OCI-LY1 (cell line): ENCODE results near the gene KIFC3.
"Not testable (repeated sequence)": the region's sequence is repeated elsewhere in the genome, so short reads cannot be mapped to it uniquely, and the experiment has no call there.

Experiments used
- H2AFZ ChIP-seq: fragments of 200-600 bp; sonication (generic), shearing (Covaris generic); 2 replicates; pipeline ENCODE4 v1.6.0; 2014; ENCODE audit warnings: antibody characterized with exemption, mild to moderate bottlenecking, low read length
- H3F3A ChIP-seq: fragments of 200-600 bp; sonication (generic), shearing (Covaris generic); 2 replicates; pipeline ENCODE4 v1.6.0; 2014; ENCODE audit warnings: mild to moderate bottlenecking, antibody characterized with exemption, low read length, moderate library complexity; ENCODE audit not compliant: insufficient read depth
- H3K27ac ChIP-seq: fragments of 200-600 bp; sonication (generic); 2 replicates; pipeline ENCODE4 v1.5.1; 2014; ENCODE audit warnings: low read length, mixed run types, mild to moderate bottlenecking, low read depth; ENCODE audit not compliant: poor library complexity, severe bottlenecking
- H3K27me3 ChIP-seq: fragments of 200-600 bp; sonication (generic); 2 replicates; pipeline ENCODE4 v1.6.0; 2014; ENCODE audit warnings: antibody characterized with exemption, mild to moderate bottlenecking, low read length, moderate library complexity; ENCODE audit not compliant: insufficient read depth
- H3K36me3 ChIP-seq: fragments of 200-600 bp; sonication (generic); 2 replicates; pipeline ENCODE4 v1.6.1; 2014; ENCODE audit warnings: mild to moderate bottlenecking, antibody characterized with exemption, low read length, moderate library complexity, mixed read lengths; ENCODE audit not compliant: insufficient read depth
- H3K4me1 ChIP-seq: fragments of 200-600 bp; sonication (generic); 2 replicates; pipeline ENCODE4 v1.5.1; 2014; ENCODE audit warnings: mild to moderate bottlenecking, low read length, moderate library complexity; ENCODE audit not compliant: insufficient read depth, severe bottlenecking
- H3K4me2 ChIP-seq: fragments of 200-600 bp; sonication (generic), shearing (Covaris generic); 2 replicates; pipeline ENCODE4 v1.6.1; 2014; ENCODE audit warnings: low read length
- H3K4me3 ChIP-seq: fragments of 200-600 bp; sonication (generic); 2 replicates; pipeline ENCODE4 v1.5.1; 2014; ENCODE audit warnings: low read length, low read depth, mild to moderate bottlenecking, mixed read lengths; ENCODE audit not compliant: poor library complexity, severe bottlenecking
- H3K79me2 ChIP-seq: fragments of 200-600 bp; shearing (Covaris generic); 2 replicates; pipeline ENCODE4 v1.6.1; 2016; ENCODE audit warnings: mixed run types, low read length, mixed read lengths; ENCODE audit not compliant: insufficient read depth
- H3K9ac ChIP-seq: fragments of 200-600 bp; sonication (generic), shearing (Covaris generic); 2 replicates; pipeline ENCODE4 v1.6.1; 2014; ENCODE audit warnings: mild to moderate bottlenecking, low read length, mixed read lengths
- H3K9me2 ChIP-seq: fragments of 200-600 bp; sonication (generic), shearing (Covaris generic); 2 replicates; pipeline ENCODE4 v1.6.1; 2014; ENCODE audit warnings: low read depth, mild to moderate bottlenecking, low read length, mixed read lengths
- H3K9me3 ChIP-seq: fragments of 200-600 bp; shearing (Covaris generic); 2 replicates; pipeline ENCODE4 v1.6.1; 2014; ENCODE audit warnings: low read length, mixed read lengths
- H4K20me1 ChIP-seq: fragments of 200-600 bp; sonication (generic), shearing (Covaris generic); 2 replicates; pipeline ENCODE4 v1.6.0; 2016; ENCODE audit warnings: mild to moderate bottlenecking, low read length; ENCODE audit not compliant: insufficient read depth
- EZH2 ChIP-seq: fragments of 200-600 bp; sonication (generic), shearing (Covaris generic); IDR thresholded peaks from 2 replicates; pipeline ENCODE4 v1.8.0; 2017; ENCODE audit warnings: borderline replicate concordance, mixed run types, mild to moderate bottlenecking, antibody characterized with exemption, low read length, moderate library complexity, mixed read lengths
- TF ChIP-seq, protein P1 (sequence below): fragments of 200-600 bp; sonication (generic), shearing (Covaris generic); IDR thresholded peaks from 2 replicates; pipeline ENCODE4 v1.5.1; 2017; ENCODE audit warnings: mild to moderate bottlenecking, antibody characterized with exemption, low read length, moderate library complexity, mixed read lengths

The KIFC3 gene

DNA sequence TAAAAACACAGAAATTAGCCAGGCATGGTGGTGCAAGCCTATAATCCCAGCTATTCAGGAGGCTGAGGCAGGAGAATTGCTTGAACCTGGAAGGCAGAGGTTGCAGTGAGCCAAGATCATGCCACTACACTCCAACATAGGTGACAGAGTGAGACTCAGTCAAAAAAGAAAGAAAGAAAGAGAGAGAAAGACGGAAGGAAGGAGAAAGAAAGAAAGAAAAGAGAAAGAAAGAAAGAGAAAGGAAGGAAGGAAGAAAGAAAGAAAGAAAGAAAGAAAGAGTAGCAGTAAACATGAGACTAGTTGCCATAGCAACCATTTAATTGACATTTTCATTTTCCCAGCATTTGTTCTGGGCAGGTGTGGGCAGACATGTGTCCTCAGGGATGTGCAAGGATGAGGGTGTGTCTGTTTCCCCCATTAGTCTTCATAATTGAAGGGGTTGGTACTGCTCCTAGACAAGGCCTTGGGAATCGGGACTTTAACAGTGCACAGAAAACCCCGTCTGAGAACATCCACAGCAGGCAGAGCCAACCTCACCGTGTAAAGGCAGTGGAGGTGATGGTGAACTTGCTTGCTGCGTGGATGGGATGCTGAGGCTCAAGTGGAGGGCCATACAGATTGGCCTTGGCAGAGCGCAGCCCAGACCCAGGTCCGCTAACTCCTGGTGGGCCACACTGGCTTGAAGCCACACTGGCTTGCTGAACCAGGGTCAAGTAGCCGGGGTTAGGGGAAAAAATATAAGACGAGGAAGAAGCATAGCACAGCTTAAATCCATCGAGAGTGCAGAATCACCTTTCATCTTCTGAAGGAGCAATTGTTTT is 35.2 kb upstream of the KIFC3 start:
- Histone ChIP-seq H3K9me2 (no peaks in the 10 kb centered on the region), H3K4me3 (no peak overlapping the region), H3K79me2 (no peaks in the 10 kb centered on the region), H3K27me3 (0 out of 2 replicates have a peak, but pooled peaks cover 3% of the 10 kb centered on the region), H3K27ac (no peak overlapping the region), H3K4me2 (no peak overlapping the region), H4K20me1 (no peaks in the 10 kb centered on the region), H3F3A (no peaks in the 10 kb centered on the region), H3K9me3 (no peaks in the 10 kb centered on the region), H2AFZ (no peak overlapping the region), H3K9ac (no peak overlapping the region), H3K4me1 (no peaks in the 10 kb centered on the region), H3K36me3 (no peaks in the 10 kb centered on the region)
- TF ChIP-seq, protein P1, sequence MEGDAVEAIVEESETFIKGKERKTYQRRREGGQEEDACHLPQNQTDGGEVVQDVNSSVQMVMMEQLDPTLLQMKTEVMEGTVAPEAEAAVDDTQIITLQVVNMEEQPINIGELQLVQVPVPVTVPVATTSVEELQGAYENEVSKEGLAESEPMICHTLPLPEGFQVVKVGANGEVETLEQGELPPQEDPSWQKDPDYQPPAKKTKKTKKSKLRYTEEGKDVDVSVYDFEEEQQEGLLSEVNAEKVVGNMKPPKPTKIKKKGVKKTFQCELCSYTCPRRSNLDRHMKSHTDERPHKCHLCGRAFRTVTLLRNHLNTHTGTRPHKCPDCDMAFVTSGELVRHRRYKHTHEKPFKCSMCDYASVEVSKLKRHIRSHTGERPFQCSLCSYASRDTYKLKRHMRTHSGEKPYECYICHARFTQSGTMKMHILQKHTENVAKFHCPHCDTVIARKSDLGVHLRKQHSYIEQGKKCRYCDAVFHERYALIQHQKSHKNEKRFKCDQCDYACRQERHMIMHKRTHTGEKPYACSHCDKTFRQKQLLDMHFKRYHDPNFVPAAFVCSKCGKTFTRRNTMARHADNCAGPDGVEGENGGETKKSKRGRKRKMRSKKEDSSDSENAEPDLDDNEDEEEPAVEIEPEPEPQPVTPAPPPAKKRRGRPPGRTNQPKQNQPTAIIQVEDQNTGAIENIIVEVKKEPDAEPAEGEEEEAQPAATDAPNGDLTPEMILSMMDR = no peak
- no peak for TF ChIP-seq EZH2

DNA sequence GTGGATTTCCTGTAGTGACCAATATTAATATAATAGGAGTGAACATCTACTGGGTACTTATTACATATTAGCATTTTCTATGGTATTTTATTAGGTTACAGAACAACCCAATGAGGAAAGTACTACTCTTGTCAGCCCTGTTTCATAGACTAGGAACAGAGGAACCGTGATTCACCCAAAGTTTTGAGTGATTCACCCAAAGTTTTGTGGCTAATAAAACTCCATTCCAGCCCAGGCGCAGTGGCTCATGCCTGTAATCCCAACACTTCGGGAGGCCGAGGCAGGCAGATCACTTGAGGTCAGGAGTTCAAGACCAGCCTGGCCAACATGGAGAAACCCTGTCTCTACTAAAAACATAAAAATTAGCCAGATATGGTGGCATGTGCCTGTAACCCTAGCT is 33.1 kb upstream of the KIFC3 start:
- not testable (repeated sequence) for H4K20me1 ChIP-seq, H3K27me3 ChIP-seq, H3K79me2 ChIP-seq, H3K9me3 ChIP-seq, H3K9me2 ChIP-seq, H3K36me3 ChIP-seq, H3K4me1 ChIP-seq, H3F3A ChIP-seq, H3K4me3 ChIP-seq, H3K27ac ChIP-seq, H3K9ac ChIP-seq, H2AFZ ChIP-seq, H3K4me2 ChIP-seq

DNA sequence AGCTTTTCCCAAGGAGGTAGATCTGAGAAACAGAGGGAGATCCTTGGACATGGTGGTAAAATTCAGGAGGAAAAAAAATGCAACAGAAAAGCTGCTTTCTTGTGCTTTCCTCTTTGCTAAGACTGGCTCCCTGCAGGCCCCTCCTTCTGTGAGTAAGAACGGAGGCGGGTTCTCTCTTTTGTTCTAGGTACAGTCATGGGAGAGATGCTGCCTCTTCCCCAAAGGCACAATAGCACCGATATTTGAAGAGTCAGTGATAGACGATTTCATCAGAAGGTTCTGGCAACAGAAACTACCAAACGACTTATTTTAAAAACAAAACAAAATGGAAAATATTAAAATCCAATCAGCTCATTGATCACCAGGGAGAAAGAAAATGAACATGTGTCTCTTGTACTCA is 32.6 kb upstream of the KIFC3 start:
- Histone ChIP-seq H3K9me3 (no peaks in the 10 kb centered on the region), H3K9ac (no peak overlapping the region), H3K79me2 (no peaks in the 10 kb centered on the region), H3K4me1 (no peaks in the 10 kb centered on the region), H2AFZ (no peak overlapping the region), H3F3A (no peaks in the 10 kb centered on the region), H3K4me3 (no peak overlapping the region), H3K4me2 (no peak overlapping the region), H3K27ac (no peak overlapping the region), H3K36me3 (no peaks in the 10 kb centered on the region), H4K20me1 (no peaks in the 10 kb centered on the region), H3K27me3 (0 out of 2 replicates have a peak, but pooled peaks cover 3% of the 10 kb centered on the region), H3K9me2 (no peaks in the 10 kb centered on the region)
- no peak for TF ChIP-seq EZH2
- TF ChIP-seq, protein P1 = no peak
